Endothelial cell of umbilical vein (primary cell): ENCODE data around the gene PDLIM4. TPM values are rescaled to one million over a fixed set of nuclear protein-coding genes. Genes with fewer than 3 reads are reported as not detected.

Experiments used
- BruUV-seq: library from RNA; stranded (reverse); fragments of 400-500 nt; replicated peaks from 2 replicates; lab custom pipeline; 2021; lab: Mats Ljungman, UMichigan
- CTCF ChIA-PET: fragments of 300-600, 350-600 bp; sonication (Branson Sonifier 250); formaldehyde crosslinking; loops from one replicate; lab custom pipeline; 2021; ENCODE audit warnings: antibody characterized with exemption, inconsistent platforms; lab: Charles Lee
- POLR2A ChIA-PET: fragments of 300-600, 350-600 bp; sonication (Branson Sonifier 250); formaldehyde crosslinking; loops from one replicate; lab custom pipeline; 2021; ENCODE audit warnings: antibody characterized with exemption, inconsistent platforms; lab: Charles Lee
- DNase-seq: peaks from one replicate; pipeline ENCODE4 v3.0.0-alpha.2; 2011; ENCODE audit warnings: low read depth, low spot score
- FAIRE-seq: peaks from 2 replicates; lab custom pipeline; 2011; peaks lifted over from hg19 to GRCh38; lab: Jason Lieb, UNC
- H2AFZ ChIP-seq: 2 replicates; pipeline ENCODE4 v1.6.0; 2012; ENCODE audit warnings: low read depth, low read length, control low read depth, inconsistent platforms
- H3K27ac ChIP-seq: 2 replicates; pipeline ENCODE4 v1.5.1; 2011; ENCODE audit warnings: low read depth, mild to moderate bottlenecking, control low read depth, low read length, moderate library complexity; ENCODE audit not compliant: insufficient read depth
- H3K27me3 ChIP-seq, 2 experiments: 2 replicates each; pipeline versions ENCODE4 v1.6.0 to v1.6.1; 2011; ENCODE audit warnings: low read length in 2 of 2, mixed read lengths in 1 of 2; ENCODE audit not compliant: control insufficient read depth in 2 of 2, insufficient read depth in 2 of 2
- H3K36me3 ChIP-seq, 2 experiments: 2 replicates in 1 of 2; 3 replicates in 1 of 2; pipeline ENCODE4 v1.5.1; 2011; ENCODE audit warnings: low read length in 2 of 2, mild to moderate bottlenecking in 1 of 2, moderate library complexity in 1 of 2; ENCODE audit not compliant: control insufficient read depth in 2 of 2, insufficient read depth in 2 of 2; ENCODE audit errors: extremely low read depth in 1 of 2
- H3K4me1 ChIP-seq: 3 replicates; pipeline ENCODE4 v1.5.1; 2011; ENCODE audit warnings: mild to moderate bottlenecking, low read length; ENCODE audit not compliant: control insufficient read depth, insufficient read depth; ENCODE audit errors: extremely low read depth
- H3K4me2 ChIP-seq: 2 replicates; pipeline ENCODE4 v1.6.1; 2011; ENCODE audit warnings: low read length, control low read depth, mixed read lengths; ENCODE audit not compliant: insufficient read depth
- H3K4me3 ChIP-seq, 3 experiments: fragments of 200-600 bp in 1 of 3; sonication (generic), shearing (Covaris generic) in 1 of 3; replicated peaks in 1 of 3; 2 replicates each; pipeline ENCODE4 v1.5.1; 2011 to 2016; ENCODE audit warnings: control low read depth in 3 of 3, low read length in 3 of 3, mild to moderate bottlenecking in 2 of 3, inconsistent platforms in 1 of 3, low read depth in 1 of 3, moderate library complexity in 1 of 3; ENCODE audit not compliant: insufficient read depth in 1 of 3
- H3K79me2 ChIP-seq: 2 replicates; pipeline ENCODE4 v1.6.0; 2012; ENCODE audit warnings: low read length, inconsistent platforms; ENCODE audit not compliant: control insufficient read depth, insufficient read depth
- H3K9ac ChIP-seq: replicated peaks from 2 replicates; pipeline ENCODE3; 2011; ENCODE audit warnings: low read length, control low read depth; ENCODE audit not compliant: insufficient read depth; ENCODE audit errors: extremely low read depth
- H3K9me1 ChIP-seq: replicated peaks from 3 replicates; pipeline ENCODE4 v1.6.0; 2011; ENCODE audit warnings: mild to moderate bottlenecking, low read length; ENCODE audit not compliant: control insufficient read depth, insufficient read depth; ENCODE audit errors: extremely low read depth
- H3K9me3 ChIP-seq: replicated peaks from 2 replicates; pipeline ENCODE4 v1.5.1; 2012; ENCODE audit warnings: low read length, inconsistent platforms; ENCODE audit not compliant: control insufficient read depth, insufficient read depth
- H4K20me1 ChIP-seq: replicated peaks from 2 replicates; pipeline ENCODE3; 2011; ENCODE audit warnings: mild to moderate bottlenecking, low read length; ENCODE audit not compliant: control insufficient read depth, insufficient read depth; ENCODE audit errors: extremely low read depth
- EZH2 ChIP-seq: IDR thresholded peaks from 2 replicates; pipeline ENCODE4 v1.6.1; 2012; ENCODE audit warnings: borderline replicate concordance, low read depth, mild to moderate bottlenecking, moderate library complexity, low read length, inconsistent platforms; ENCODE audit not compliant: severe bottlenecking
- FOS ChIP-seq: IDR thresholded peaks from 2 replicates; pipeline ENCODE4 v1.6.1; 2011; ENCODE audit warnings: mild to moderate bottlenecking, low read length, moderate library complexity, borderline replicate concordance; ENCODE audit not compliant: insufficient read depth
- GATA2 ChIP-seq: IDR thresholded peaks from 2 replicates; pipeline ENCODE4 v1.7.0; 2011; ENCODE audit warnings: low read depth, mild to moderate bottlenecking, moderate library complexity, mixed read lengths, low read length; ENCODE audit not compliant: insufficient read length, insufficient read depth
- JUN ChIP-seq: IDR thresholded peaks from 2 replicates; pipeline ENCODE4 v1.6.1; 2011; ENCODE audit warnings: borderline replicate concordance, low read depth; ENCODE audit not compliant: insufficient read length, insufficient read depth
- MAX ChIP-seq: IDR thresholded peaks from 2 replicates; pipeline ENCODE4 v1.6.1; 2011; ENCODE audit not compliant: insufficient read depth, insufficient read length
- MYC ChIP-seq: IDR thresholded peaks from one replicate; pipeline ENCODE4 v1.6.1; 2011; ENCODE audit warnings: mild to moderate bottlenecking, low read depth, low read length
- POLR2A ChIP-seq: IDR thresholded peaks from 2 replicates; pipeline ENCODE4 v1.6.1; 2012; ENCODE audit warnings: low read depth, mild to moderate bottlenecking, control low read depth, low read length
- POLR2AphosphoS5 ChIP-seq: IDR thresholded peaks from 2 replicates; pipeline ENCODE4 v1.6.1; 2012; ENCODE audit warnings: low read depth, mild to moderate bottlenecking, control low read depth, low read length, moderate library complexity; ENCODE audit not compliant: insufficient read depth
- dilution Hi-C: fragments of 300-500 bp; cut with MboI; formaldehyde crosslinking; loops from one replicate; pipeline ENCODE4 v1.15.0; 2019; ENCODE audit warnings: low sequenced_read_pairs; ENCODE audit not compliant: extremely low pct_ligation_motif_present
- intact Hi-C: fragments of 100-400 bp; cut with micrococcal nuclease; formaldehyde crosslinking; loops from one replicate; pipeline ENCODE4 v1.10.0; 2022
- polyA plus RNA-seq, 4 experiments: library from polyadenylated mRNA; depleted of rRNA in 3 of 4; stranded (reverse) in 3 of 4; unstranded in 1 of 4; fragments of >200 nt; gene quantifications; 2 replicates each; pipeline versions ENCODE4 v1.2.1 to v1.2.3, GENCODE V29; 2011 to 2012; ENCODE audit warnings: missing spikeins in 1 of 4
- total RNA-seq: library from RNA; stranded (reverse); gene quantifications from 2 replicates; pipeline ENCODE4 v1.2.3, GENCODE V29; 2021
- TF ChIP-seq, protein P1 (sequence below), 2 donors: IDR thresholded peaks; 1 replicate in 1 of 2; 2 replicates in 1 of 2; pipeline ENCODE4 v1.5.1; 2011; ENCODE audit warnings: low read length in 2 of 2, mild to moderate bottlenecking in 2 of 2, moderate library complexity in 2 of 2, control low read depth in 1 of 2, inconsistent platforms in 1 of 2, low read depth in 1 of 2; ENCODE audit not compliant: insufficient read depth in 1 of 2; ENCODE audit errors: extremely low read depth in 1 of 2

The PDLIM4 gene
- total and polyA plus RNA-seq, 2 donors (not counting 3 experiments of a cell fraction or from before 2014, with no cell fraction given) = 65.7 to 112 TPM

DNA sequence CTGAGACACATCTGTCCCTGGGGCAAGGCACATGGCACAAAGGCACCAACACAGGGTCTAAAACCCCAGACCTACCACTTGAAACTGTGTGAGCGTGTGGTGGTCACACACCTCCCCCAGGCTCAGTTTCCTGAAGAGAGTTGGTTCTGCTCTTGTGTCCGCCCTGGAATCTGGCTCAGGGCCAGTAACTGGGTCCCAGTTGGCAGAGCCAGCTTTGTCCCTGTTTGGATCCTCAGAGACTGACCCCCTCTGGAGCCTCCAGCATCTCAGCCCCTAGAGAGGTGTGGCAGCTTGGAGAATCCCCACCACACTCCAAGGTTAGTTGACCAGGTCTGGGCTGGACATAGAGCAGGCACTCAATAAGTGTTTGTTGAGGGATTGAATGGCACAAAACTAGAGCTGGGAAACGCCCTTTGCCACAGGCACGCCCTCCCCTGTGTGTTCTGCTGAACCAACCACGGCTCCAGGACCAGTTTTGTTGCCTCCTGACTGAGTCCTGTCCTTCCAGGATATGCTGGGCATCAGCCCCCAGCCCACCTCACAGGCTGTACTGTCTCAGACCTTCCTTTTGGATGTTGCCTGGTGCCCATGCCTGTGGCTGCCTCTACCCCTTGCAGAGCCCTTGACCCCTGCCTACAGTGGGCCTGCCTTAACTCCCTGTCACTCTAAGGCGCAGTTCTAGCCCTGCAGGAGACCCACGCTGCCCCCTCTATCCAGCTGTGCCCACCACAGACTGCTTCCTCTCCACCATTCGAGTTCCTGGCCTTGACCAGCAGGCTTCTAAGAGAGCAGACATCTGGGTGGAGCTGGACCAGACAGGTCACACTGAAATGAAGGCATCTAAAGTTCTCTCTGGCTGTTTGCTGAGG, 3.8 kb upstream of the PDLIM4 start:
- Histone ChIP-seq H4K20me1 (no peaks in the 10 kb centered on the region), H3K27me3 (no peaks in the 10 kb centered on the region), H3K79me2 (peaks cover 11% of the 10 kb centered on the region), H3K27ac (no peak overlapping the region), H3K4me1 (peaks cover 8% of the 10 kb centered on the region), H3K36me3 (no peaks in the 10 kb centered on the region), H3K4me2 (no peak overlapping the region), H2AFZ (no peak overlapping the region), H3K4me3 (no peak overlapping the region), H3K9ac (no peak overlapping the region), H3K9me1 (no peaks in the 10 kb centered on the region), H3K9me3 (no peaks in the 10 kb centered on the region)
- no peak for DNase-seq
- intact Hi-C loops (no loop called here), dilution Hi-C loops (no loop called here)
- ChIA-PET POLR2A (no interaction called here), CTCF (interaction anchor here (1.0 to 8.3 kb wide), 3 partner anchors 10 to 16 kb away, joined by 3 to 63 read pairs (median 3); no protein-coding TSS in a partner anchor)
- no peak for FAIRE-seq
- no TSS peak for BruUV-seq
- no peak for TF ChIP-seq MAX
- no peak for TF ChIP-seq EZH2
- TF ChIP-seq, protein P1, sequence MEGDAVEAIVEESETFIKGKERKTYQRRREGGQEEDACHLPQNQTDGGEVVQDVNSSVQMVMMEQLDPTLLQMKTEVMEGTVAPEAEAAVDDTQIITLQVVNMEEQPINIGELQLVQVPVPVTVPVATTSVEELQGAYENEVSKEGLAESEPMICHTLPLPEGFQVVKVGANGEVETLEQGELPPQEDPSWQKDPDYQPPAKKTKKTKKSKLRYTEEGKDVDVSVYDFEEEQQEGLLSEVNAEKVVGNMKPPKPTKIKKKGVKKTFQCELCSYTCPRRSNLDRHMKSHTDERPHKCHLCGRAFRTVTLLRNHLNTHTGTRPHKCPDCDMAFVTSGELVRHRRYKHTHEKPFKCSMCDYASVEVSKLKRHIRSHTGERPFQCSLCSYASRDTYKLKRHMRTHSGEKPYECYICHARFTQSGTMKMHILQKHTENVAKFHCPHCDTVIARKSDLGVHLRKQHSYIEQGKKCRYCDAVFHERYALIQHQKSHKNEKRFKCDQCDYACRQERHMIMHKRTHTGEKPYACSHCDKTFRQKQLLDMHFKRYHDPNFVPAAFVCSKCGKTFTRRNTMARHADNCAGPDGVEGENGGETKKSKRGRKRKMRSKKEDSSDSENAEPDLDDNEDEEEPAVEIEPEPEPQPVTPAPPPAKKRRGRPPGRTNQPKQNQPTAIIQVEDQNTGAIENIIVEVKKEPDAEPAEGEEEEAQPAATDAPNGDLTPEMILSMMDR (IDR thresholded peaks at IDR 0.05; ENCODE audit: extremely low read depth in 1 of 2, insufficient read depth in 1 of 2, low read depth in 1 of 2, low read length in 2 of 2) = no peak
- no peak for TF ChIP-seq POLR2A
- no peak for TF ChIP-seq POLR2AphosphoS5
- no peak for TF ChIP-seq JUN
- no peak for TF ChIP-seq GATA2
- no peak for TF ChIP-seq FOS
- no peak for TF ChIP-seq MYC
